HEK293 (cell line): Measurements from ENCODE around the gene EPHB1.

ENCODE experiments used
- CTCF ChIA-PET: fragments of 350-600 bp; formaldehyde crosslinking; extraction: SDS; loops from one replicate; lab custom pipeline; 2021; ENCODE audit warnings: antibody characterized with exemption; lab: Yijun Ruan, JAX
- POLR2A ChIA-PET: fragments of 300-600 bp; formaldehyde crosslinking; extraction: SDS; loops from one replicate; lab custom pipeline; 2020; ENCODE audit warnings: antibody characterized with exemption, inconsistent platforms; lab: Yijun Ruan, JAX
- H3K27ac ChIP-seq: fragments of 200-500 bp; sonication (Bioruptor generic); 2 replicates; pipeline ENCODE4 v1.5.1; 2014; ENCODE audit warnings: low read depth, low read length, control low read depth, inconsistent platforms; ENCODE audit errors: extremely low read depth
- H3K36me3 ChIP-seq, 2 experiments: fragments of 200-500 bp in 1 of 2; sonication (Bioruptor generic) in 1 of 2; 1 replicate in 1 of 2; 2 replicates in 1 of 2; pipeline ENCODE4 v1.5.1; 2014 to 2017; ENCODE audit warnings: inconsistent platforms in 2 of 2, low read length in 2 of 2; ENCODE audit not compliant: control insufficient read depth in 2 of 2, insufficient read depth in 1 of 2
- H3K4me1 ChIP-seq: fragments of 200-500 bp; sonication (Bioruptor generic); 2 replicates; pipeline ENCODE4 v1.5.1; 2014; ENCODE audit warnings: mild to moderate bottlenecking, low read length, inconsistent platforms; ENCODE audit not compliant: control insufficient read depth, insufficient read depth
- H3K4me3 ChIP-seq: 2 replicates; pipeline ENCODE4 v1.5.1; 2011; ENCODE audit warnings: low read depth, mild to moderate bottlenecking, control low read depth, low read length, moderate library complexity
- H3K9me3 ChIP-seq: fragments of 200-500 bp; sonication (Bioruptor generic); 2 replicates; pipeline ENCODE4 v1.5.1; 2014; ENCODE audit warnings: low read depth, low read length, inconsistent platforms; ENCODE audit not compliant: control insufficient read depth, insufficient read depth
- BCL11B ChIP-seq: fragments of 450-650 bp; formaldehyde crosslinking; IDR thresholded peaks from 2 replicates; pipeline ENCODE4 v1.5.1; 2016; ENCODE audit warnings: low read depth, missing biosample characterization, missing genetic modification characterization
- GLI2 ChIP-seq: fragments of 450-650 bp; formaldehyde crosslinking; IDR thresholded peaks from 2 replicates; pipeline ENCODE4; 2017; ENCODE audit warnings: missing biosample characterization, missing genetic modification characterization, low read depth, borderline replicate concordance
- KLF7 ChIP-seq: fragments of 450-650 bp; formaldehyde crosslinking; IDR thresholded peaks from 2 replicates; pipeline ENCODE4 v1.5.1; 2016; ENCODE audit warnings: missing biosample characterization, missing genetic modification characterization, borderline replicate concordance
- MZF1 ChIP-seq: fragments of 450-650 bp; formaldehyde crosslinking; IDR thresholded peaks from 2 replicates; pipeline ENCODE4 v1.5.1; 2017; ENCODE audit warnings: missing biosample characterization, missing genetic modification characterization, borderline replicate concordance
- SCRT2 ChIP-seq: fragments of 450-650 bp; formaldehyde crosslinking; IDR thresholded peaks from 2 replicates; pipeline ENCODE4 v1.5.1; 2016; ENCODE audit warnings: missing biosample characterization, missing genetic modification characterization
- ZBTB17 ChIP-seq: fragments of 450-650 bp; formaldehyde crosslinking; IDR thresholded peaks from 2 replicates; pipeline ENCODE4 v1.5.1; 2016; ENCODE audit warnings: missing biosample characterization, missing genetic modification characterization
- ZBTB21 ChIP-seq: fragments of 450-650 bp; formaldehyde crosslinking; IDR thresholded peaks from 2 replicates; pipeline ENCODE4 v1.5.1; 2017; ENCODE audit warnings: missing biosample characterization, missing genetic modification characterization
- ZBTB7A ChIP-seq: fragments of 450-650 bp; formaldehyde crosslinking; IDR thresholded peaks from 2 replicates; pipeline ENCODE4 v1.5.1; 2016; ENCODE audit warnings: low read depth, missing biosample characterization, missing genetic modification characterization
- ZNF121 ChIP-seq: fragments of 450-650 bp; formaldehyde crosslinking; IDR thresholded peaks from 2 replicates; pipeline ENCODE4 v1.5.1; 2016; ENCODE audit warnings: missing biosample characterization, missing genetic modification characterization
- ZNF140 ChIP-seq: fragments of 450-650 bp; formaldehyde crosslinking; IDR thresholded peaks from 2 replicates; pipeline ENCODE4 v1.5.1; 2016; ENCODE audit warnings: missing biosample characterization, missing genetic modification characterization
- ZNF211 ChIP-seq: fragments of 450-650 bp; formaldehyde crosslinking; IDR thresholded peaks from 2 replicates; pipeline ENCODE4 v1.5.1; 2016; ENCODE audit warnings: low read depth, missing biosample characterization, missing genetic modification characterization
- ZNF24 ChIP-seq: fragments of 450-650 bp; formaldehyde crosslinking; IDR thresholded peaks from 2 replicates; pipeline ENCODE4 v1.5.1; 2016; ENCODE audit warnings: missing biosample characterization, missing genetic modification characterization
- ZNF302 ChIP-seq: fragments of 450-650 bp; formaldehyde crosslinking; IDR thresholded peaks from 2 replicates; pipeline ENCODE4 v1.5.1; 2016; ENCODE audit warnings: missing biosample characterization, missing genetic modification characterization, low read depth
- ZNF521 ChIP-seq: fragments of 450-650 bp; formaldehyde crosslinking; IDR thresholded peaks from 2 replicates; pipeline ENCODE4 v1.5.1; 2017; ENCODE audit warnings: missing biosample characterization, mild to moderate bottlenecking, missing genetic modification characterization
- ZNF529 ChIP-seq: fragments of 450-650 bp; formaldehyde crosslinking; IDR thresholded peaks from 2 replicates; pipeline ENCODE4 v1.5.1; 2017; ENCODE audit warnings: missing genetic modification characterization, missing biosample characterization; ENCODE audit not compliant: insufficient replicate concordance
- ZNF548 ChIP-seq: fragments of 450-650 bp; formaldehyde crosslinking; IDR thresholded peaks from 2 replicates; pipeline ENCODE4 v1.5.1; 2016; ENCODE audit warnings: missing biosample characterization, missing genetic modification characterization
- ZNF571 ChIP-seq: fragments of 450-650 bp; formaldehyde crosslinking; IDR thresholded peaks from 2 replicates; pipeline ENCODE4 v1.5.0; 2017; ENCODE audit warnings: missing biosample characterization, missing genetic modification characterization
- ZNF610 ChIP-seq: fragments of 450-650 bp; formaldehyde crosslinking; IDR thresholded peaks from 2 replicates; pipeline ENCODE4 v1.5.1; 2016; ENCODE audit warnings: missing biosample characterization, missing genetic modification characterization, borderline replicate concordance
- ZNF624 ChIP-seq: fragments of 450-650 bp; formaldehyde crosslinking; IDR thresholded peaks from 2 replicates; pipeline ENCODE4 v1.5.1; 2017; ENCODE audit warnings: missing biosample characterization, missing genetic modification characterization
- ZNF654 ChIP-seq: fragments of 450-650 bp; formaldehyde crosslinking; IDR thresholded peaks from 2 replicates; pipeline ENCODE4 v1.5.1; 2016; ENCODE audit warnings: low read depth, missing biosample characterization, missing genetic modification characterization
- ZNF664 ChIP-seq: fragments of 450-650 bp; formaldehyde crosslinking; IDR thresholded peaks from 2 replicates; pipeline ENCODE4 v1.5.1; 2016; ENCODE audit warnings: missing biosample characterization, missing genetic modification characterization
- ZNF677 ChIP-seq: fragments of 450-650 bp; IDR thresholded peaks from 2 replicates; pipeline ENCODE4 v1.5.0; 2018; ENCODE audit warnings: missing biosample characterization, mild to moderate bottlenecking, missing genetic modification characterization, moderate library complexity
- ZNF792 ChIP-seq: fragments of 450-650 bp; formaldehyde crosslinking; IDR thresholded peaks from 2 replicates; pipeline ENCODE4 v1.5.1; 2016; ENCODE audit warnings: missing biosample characterization, missing genetic modification characterization
- ZNF830 ChIP-seq: fragments of 450-650 bp; IDR thresholded peaks from 2 replicates; pipeline ENCODE4 v1.5.0; 2018; ENCODE audit warnings: missing biosample characterization, missing genetic modification characterization, low read depth, mild to moderate bottlenecking, moderate library complexity
- TF ChIP-seq, protein P1 (sequence below): fragments of 450-650 bp; formaldehyde crosslinking; IDR thresholded peaks from 2 replicates; pipeline ENCODE4 v1.5.1; 2016; ENCODE audit warnings: missing biosample characterization, missing genetic modification characterization
- TF ChIP-seq, protein P2 (sequence below): fragments of 450-650 bp; formaldehyde crosslinking; IDR thresholded peaks from 2 replicates; pipeline ENCODE4 v1.5.1; 2016; ENCODE audit warnings: missing biosample characterization, missing genetic modification characterization
- TF ChIP-seq, protein P3 (sequence below): fragments of 450-650 bp; formaldehyde crosslinking; IDR thresholded peaks from 2 replicates; pipeline ENCODE4 v1.5.1; 2016; ENCODE audit warnings: missing biosample characterization, missing genetic modification characterization
- TF ChIP-seq, protein P4 (sequence below): fragments of 450-650 bp; formaldehyde crosslinking; IDR thresholded peaks from 2 replicates; pipeline ENCODE4 v1.5.1; 2016; ENCODE audit warnings: missing biosample characterization, missing genetic modification characterization
- TF ChIP-seq, protein P5 (sequence below): fragments of 450-650 bp; formaldehyde crosslinking; IDR thresholded peaks from 2 replicates; pipeline ENCODE4; 2016; ENCODE audit warnings: missing biosample characterization, missing genetic modification characterization

Gene EPHB1

DNA sequence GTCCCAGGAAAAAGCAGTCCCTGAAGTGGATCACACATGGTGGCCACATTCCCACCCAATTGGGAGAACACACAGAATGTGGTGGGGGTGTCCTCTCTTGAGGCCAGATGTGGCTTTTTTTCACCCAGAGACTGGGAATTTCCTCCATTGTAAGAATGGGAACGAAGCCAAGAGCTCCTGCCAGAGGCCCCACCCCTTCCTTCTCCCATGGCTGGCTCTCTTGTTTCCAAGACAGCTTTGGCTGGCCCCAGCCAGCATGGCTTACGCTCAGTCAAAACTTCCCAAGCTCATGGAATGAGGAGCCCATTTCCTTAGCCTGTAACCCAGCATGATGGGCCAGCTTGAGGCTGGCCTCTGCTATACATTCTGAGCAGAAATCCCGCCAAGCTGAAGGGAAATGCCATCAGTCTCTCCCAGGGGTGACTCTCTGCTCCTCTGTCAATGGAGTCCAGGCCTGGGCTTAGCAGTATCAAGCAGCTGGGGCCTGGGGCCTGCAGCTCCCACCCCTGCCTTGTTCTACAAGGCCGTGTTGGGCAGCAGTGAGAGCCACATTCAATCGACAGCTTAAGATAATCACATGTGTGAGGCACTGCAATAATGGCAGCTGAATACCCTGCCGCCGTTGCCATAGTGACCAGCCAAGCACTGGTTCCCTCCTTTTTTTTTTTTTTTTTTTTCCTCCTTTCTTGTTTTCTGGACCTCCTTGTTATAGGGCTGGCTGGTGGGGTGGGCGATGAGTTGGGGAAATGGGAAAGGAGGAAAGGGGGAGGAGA lies 142.4 kb downstream of the EPHB1 start (continued):
- TF ChIP-seq, protein P1, sequence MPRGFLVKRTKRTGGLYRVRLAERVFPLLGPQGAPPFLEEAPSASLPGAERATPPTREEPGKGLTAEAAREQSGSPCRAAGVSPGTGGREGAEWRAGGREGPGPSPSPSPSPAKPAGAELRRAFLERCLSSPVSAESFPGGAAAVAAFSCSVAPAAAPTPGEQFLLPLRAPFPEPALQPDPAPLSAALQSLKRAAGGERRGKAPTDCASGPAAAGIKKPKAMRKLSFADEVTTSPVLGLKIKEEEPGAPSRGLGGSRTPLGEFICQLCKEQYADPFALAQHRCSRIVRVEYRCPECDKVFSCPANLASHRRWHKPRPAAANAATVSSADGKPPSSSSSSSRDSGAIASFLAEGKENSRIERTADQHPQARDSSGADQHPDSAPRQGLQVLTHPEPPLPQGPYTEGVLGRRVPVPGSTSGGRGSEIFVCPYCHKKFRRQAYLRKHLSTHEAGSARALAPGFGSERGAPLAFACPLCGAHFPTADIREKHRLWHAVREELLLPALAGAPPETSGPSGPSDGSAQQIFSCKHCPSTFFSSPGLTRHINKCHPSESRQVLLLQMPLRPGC (tag by site-specific recombination), result no peak
- TF ChIP-seq ZNF548 (tag by site-specific recombination) (no peak), ZNF521 (tag by site-specific recombination) (no peak), ZNF211 (tag by site-specific recombination) (no peak), ZBTB17 (tag by site-specific recombination) (no peak)

DNA sequence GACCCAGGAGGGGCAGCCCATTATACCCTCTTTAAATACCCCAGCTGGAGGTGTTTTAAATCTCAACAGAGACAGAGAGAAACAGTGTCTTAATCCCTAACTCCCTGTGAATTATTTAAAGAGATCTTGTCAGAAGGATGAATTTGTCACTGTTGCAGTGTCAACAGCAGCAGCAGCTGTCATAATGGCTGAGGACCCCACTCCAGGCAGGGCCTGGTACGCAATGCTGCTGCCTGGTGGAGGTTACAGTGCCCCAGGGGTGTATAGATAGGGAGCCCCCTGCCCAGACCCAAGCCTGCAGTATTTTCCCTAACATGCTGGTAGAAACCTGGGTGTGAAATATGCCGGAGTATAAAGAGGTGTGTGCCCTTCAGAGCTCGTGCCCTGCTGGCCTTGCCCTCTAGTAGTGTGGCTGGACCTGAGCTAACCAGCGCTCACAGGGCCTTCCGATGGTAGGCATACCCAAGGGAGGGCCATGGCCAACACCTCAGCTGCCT lies 143.0 kb downstream of the EPHB1 start:
- Histone ChIP-seq H3K4me3 (no peak overlapping the region), H3K9me3 (no peaks in the 10 kb centered on the region), H3K27ac (no peak overlapping the region), H3K36me3 (no peaks in the 10 kb centered on the region), H3K4me1 (no peaks in the 10 kb centered on the region)
- TF ChIP-seq KLF7 (tag by site-specific recombination) (no peak), ZBTB21 (tag by site-specific recombination) (no peak), ZNF830 (tag by site-specific recombination) (no peak), ZNF121 (tag by site-specific recombination) (no peak), ZNF624 (tag by site-specific recombination) (no peak), ZNF654 (tag by site-specific recombination) (no peak), SCRT2 (no peak), ZNF664 (no peak), ZNF677 (tag by site-specific recombination) (no peak), ZBTB7A (tag by site-specific recombination) (no peak), MZF1 (tag by site-specific recombination) (no peak)
- TF ChIP-seq, protein P2, sequence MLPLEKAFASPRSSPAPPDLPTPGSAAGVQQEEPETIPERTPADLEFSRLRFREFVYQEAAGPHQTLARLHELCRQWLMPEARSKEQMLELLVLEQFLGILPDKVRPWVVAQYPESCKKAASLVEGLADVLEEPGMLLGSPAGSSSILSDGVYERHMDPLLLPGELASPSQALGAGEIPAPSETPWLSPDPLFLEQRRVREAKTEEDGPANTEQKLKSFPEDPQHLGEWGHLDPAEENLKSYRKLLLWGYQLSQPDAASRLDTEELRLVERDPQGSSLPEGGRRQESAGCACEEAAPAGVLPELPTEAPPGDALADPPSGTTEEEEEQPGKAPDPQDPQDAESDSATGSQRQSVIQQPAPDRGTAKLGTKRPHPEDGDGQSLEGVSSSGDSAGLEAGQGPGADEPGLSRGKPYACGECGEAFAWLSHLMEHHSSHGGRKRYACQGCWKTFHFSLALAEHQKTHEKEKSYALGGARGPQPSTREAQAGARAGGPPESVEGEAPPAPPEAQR (tag by site-specific recombination), result no peak
- TF ChIP-seq, protein P3, sequence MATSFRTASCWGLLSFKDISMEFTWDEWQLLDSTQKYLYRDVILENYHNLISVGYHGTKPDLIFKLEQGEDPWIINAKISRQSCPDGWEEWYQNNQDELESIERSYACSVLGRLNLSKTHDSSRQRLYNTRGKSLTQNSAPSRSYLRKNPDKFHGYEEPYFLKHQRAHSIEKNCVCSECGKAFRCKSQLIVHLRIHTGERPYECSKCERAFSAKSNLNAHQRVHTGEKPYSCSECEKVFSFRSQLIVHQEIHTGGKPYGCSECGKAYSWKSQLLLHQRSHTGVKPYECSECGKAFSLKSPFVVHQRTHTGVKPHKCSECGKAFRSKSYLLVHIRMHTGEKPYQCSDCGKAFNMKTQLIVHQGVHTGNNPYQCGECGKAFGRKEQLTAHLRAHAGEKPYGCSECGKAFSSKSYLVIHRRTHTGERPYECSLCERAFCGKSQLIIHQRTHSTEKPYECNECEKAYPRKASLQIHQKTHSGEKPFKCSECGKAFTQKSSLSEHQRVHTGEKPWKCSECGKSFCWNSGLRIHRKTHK (tag by site-specific recombination), result no peak
- ChIA-PET POLR2A (no interaction called here), CTCF (no interaction called here)

DNA sequence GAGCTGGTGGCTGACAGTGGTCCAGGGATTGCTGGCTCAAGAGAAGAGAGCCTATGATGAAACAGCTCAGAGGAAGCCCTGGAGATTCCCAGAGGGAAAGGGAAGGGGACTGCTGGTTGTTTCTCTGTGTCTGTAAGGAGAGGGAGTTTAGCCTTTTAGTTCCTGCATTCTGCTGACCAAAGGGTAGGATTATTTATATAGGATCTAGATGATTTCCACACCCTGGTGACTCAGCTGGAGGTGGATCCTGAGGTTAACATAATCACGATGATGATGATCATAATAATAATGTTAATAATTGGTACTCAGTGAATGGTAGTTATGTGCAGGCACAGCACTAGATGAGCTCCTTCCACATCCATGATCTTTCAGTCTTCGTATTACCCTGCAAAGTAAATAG lies 144.9 kb downstream of the EPHB1 start:
- Histone ChIP-seq H3K36me3 (no peaks in the 10 kb centered on the region), H3K4me1 (no peaks in the 10 kb centered on the region), H3K9me3 (no peaks in the 10 kb centered on the region), H3K4me3 (no peak overlapping the region), H3K27ac (no peak overlapping the region)
- ChIA-PET CTCF (no interaction called here), POLR2A (no interaction called here)
- TF ChIP-seq, protein P4, sequence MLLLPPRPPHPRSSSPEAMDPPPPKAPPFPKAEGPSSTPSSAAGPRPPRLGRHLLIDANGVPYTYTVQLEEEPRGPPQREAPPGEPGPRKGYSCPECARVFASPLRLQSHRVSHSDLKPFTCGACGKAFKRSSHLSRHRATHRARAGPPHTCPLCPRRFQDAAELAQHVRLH, result no peak
- TF ChIP-seq ZNF610 (tag by site-specific recombination) (no peak), BCL11B (no peak), ZNF24 (tag by site-specific recombination) (no peak), ZNF571 (tag by site-specific recombination) (no peak), GLI2 (tag by site-specific recombination) (no peak), ZNF792 (tag by site-specific recombination) (no peak), ZNF529 (no peak), ZNF302 (no peak), ZNF140 (no peak)
- TF ChIP-seq, protein P5, sequence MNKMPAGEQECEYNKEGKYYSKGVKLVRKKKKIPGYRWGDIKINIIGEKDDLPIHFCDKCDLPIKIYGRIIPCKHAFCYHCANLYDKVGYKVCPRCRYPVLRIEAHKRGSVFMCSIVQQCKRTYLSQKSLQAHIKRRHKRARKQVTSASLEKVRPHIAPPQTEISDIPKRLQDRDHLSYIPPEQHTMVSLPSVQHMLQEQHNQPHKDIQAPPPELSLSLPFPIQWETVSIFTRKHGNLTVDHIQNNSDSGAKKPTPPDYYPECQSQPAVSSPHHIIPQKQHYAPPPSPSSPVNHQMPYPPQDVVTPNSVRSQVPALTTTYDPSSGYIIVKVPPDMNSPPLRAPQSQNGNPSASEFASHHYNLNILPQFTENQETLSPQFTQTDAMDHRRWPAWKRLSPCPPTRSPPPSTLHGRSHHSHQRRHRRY (tag by site-specific recombination), result no peak
